Measurements from ENCODE around the gene MBP.

The MBP gene

DNA sequence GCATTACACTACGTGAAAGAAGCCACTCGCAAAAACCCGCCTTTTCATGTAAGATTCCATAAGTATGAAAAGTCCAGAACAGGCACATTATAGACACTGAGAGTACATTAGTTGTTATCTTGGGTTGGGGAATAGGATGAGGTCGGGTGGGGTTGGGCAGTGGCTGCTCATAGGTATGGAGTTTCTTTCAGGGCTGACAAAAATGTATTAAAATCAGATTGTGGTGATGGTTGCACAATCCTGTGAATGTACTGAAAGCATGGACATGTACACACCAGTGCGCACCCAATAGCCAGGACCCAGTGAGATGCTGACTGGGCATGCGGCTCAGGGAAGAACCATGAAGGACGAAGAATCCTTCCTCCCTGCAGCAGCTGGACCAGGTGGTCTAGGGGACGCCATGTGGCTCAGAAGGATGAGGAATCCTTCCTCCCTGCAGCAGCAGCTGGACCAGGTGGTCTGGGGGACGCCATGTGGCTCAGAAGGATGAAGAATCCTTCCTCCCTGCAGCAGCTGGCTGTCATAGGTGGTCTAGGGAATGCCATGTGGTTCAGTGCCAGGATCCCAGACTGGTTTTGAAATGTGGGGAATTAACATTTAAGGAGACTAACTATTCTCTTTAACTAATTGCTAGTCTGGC is 50.1 kb downstream of the MBP start:
- DNase-seq (ENCODE audit: low read depth), result no peak

DNA sequence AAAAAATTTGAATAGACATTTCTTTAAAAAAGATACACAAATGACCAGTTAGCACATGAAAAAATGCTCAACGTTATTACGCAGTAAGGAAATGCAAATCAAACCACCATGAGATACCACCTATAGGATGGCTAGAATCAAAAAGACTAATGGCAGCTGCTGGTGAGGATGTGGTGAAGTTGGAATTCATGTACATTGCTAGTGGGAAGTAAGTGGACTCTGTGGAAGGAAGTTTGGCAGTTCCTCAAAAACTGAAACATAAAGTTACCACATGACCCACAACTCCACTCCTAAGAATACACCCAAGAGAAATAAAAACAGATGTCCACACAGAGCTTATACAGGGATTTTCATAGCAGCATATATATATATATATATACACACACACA is 51.2 kb downstream of the MBP start:
- no peak for DNase-seq (ENCODE audit: low read depth)

DNA sequence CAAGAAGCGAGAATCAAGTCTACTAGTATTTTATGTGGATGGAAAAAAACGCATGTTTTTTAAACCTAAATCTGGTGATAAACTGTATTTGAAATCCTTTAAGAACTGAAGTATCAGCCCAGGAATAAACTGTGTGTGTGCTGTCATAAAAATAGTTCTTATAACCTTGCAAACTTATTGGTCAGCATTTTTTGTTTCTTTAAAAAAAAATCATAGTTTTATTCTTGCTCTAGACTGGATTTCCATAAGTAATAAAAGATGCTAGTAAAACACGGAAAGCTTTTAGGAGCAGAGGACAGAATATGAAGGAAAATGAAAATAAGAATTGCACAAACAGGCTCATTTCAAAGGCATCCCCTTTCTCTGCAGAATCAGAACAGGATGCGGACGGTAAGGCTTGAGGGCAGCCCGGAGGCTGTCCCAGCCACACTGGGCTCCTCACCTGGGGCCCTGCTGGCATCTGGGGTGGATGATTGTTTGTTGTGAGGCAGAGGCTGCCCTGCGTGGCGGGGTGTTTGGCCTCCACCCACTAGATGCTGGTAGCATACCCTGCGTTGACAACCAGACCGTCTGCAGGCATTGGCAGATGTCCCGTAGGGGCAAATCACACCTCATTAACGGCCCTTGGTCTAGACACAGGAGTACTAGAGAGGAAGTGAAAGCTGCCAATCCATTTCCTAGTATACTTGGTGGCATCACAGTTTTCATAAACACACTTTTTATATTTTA is 52.5 kb downstream of the MBP start:
- no peak for DNase-seq (ENCODE audit: low read depth)

DNA sequence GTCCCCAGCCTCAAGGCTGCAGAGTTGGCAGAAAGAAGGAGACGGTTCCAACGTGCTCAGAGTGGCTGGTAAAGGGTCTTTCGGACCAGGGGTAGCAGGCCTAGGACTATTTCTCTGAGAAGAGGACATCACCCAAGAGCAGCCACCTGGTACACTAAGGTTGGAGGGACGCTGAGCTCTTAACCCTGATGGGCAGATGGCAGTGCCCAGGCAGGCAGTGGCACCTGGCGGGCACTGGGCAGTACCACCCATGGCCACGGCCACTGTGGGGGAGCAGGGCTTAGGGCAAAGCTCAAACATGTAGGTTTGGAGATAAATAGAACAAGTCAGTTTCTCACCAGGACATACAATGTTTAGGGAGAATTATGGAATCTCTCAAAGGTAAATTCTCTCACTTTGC is 53.5 kb downstream of the MBP start:
- DNase-seq (ENCODE audit: low read depth), result no peak

DNA sequence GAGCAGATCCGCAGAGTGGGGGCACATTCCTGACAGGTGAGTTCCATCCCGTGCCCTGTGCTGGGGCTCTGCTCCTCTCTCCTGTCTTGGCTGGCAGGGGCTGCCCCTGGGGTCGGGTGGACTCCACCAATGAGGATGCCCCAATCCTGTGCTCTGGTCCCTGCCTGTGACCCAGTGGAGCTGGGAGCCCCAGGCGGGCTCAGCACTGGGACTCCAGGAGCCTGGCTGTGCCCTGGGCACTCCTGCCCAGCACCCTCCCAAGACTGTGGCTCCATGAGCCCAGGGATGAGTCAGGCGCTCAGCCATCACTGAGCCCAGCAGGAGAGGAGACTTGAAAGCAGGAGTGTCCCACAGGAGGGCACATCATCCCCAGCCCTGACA is 53.9 kb downstream of the MBP start:
- DNase-seq (ENCODE audit: low read depth), result no peak

DNA sequence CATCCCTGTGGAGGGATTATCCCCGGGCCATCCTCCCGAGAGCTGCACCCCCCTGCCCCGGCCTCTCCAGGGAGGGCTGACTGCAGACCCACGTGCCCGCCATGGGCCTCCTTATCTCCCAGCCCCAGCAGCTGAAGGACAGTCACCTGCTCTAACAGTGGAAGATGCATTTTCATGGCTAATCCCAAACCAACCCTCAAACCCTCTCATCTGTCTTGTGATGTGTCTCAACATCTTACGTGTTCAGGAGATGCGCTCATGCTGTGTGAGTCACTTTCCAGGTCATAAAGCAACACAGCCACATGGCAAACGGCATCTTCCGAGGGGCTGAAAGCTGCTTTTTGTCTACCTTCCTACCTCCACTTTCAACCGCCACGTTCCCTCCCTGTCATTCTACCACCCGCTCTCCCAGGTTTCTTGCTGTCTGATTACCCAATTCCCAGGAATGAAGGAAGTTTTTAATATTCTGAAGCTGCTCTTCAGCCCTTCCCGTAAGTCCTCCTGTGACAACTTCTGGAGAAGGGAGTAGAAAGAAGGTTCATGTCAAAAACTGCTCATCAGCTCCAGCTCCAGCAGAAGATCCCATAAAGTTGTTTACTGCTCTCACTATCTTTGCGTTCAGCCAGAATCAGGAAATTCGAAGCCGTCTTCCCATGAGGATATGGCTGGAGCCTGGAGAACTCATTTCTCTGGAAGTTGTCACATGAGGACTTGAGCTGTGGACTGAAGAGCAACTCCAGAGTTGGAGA is 54.5 kb downstream of the MBP start:
- no peak for DNase-seq (ENCODE audit: low read depth)

DNA sequence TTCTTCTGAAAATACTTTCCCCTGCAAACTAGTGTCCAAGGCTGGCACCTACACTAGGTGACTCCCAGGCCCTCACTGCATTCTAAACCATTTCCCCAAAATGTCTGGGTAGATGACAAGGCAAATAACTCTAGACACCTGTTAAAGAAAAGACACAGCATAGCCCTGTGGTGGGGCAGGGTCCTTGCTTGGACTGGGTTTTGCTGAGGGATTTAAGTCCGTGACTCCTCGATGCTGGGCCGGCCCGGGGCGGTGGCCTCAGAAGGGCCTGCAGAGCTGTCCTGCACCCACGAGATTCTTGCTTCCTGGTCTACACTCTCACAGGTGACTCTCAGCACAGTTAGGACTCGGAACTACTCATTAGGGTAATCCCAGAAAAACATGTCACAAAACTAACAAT is 55.2 kb downstream of the MBP start:
- no peak for DNase-seq (ENCODE audit: low read depth)

DNA sequence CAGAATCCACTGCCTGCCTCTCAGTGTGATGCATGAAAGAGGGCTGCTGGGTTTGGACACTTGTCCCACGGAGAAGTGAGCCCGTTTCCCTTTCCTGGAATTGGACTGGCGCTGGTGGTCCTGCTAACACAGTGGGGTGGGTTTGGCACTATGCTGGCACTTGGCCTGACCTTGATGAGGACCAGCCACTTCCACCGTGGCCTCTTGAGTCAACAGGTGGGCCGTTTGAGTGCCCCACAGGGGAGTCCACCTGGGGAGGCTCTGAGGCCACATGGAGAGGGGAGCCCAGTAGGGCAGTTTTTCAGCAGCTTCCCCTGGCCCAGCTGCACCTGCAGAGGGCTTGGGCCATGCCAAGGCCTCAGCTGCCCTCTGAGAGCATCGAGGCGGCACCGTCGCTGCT is 56.5 kb downstream of the MBP start:
- no peak for DNase-seq (ENCODE audit: low read depth)

DNA sequence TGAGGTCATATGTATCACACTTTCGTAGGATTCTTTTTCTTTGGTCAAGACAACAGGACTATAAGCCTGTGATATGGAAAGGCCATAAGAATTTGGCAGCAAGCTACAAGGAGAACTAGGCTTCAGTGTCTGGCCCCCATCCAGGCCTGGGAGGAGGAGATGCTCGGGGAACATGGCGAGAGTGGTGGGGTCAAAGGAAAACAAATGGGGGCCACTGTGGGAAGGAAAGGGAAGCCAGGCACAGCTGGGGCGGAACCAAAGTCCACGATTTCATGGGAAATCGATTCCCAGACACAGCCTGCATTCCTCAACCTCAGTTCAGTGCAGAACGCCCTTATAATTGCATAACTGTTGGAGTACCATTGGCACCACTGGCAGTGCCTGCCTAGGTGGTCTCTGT is 58.2 kb downstream of the MBP start:
- no peak for DNase-seq (ENCODE audit: low read depth)

DNA sequence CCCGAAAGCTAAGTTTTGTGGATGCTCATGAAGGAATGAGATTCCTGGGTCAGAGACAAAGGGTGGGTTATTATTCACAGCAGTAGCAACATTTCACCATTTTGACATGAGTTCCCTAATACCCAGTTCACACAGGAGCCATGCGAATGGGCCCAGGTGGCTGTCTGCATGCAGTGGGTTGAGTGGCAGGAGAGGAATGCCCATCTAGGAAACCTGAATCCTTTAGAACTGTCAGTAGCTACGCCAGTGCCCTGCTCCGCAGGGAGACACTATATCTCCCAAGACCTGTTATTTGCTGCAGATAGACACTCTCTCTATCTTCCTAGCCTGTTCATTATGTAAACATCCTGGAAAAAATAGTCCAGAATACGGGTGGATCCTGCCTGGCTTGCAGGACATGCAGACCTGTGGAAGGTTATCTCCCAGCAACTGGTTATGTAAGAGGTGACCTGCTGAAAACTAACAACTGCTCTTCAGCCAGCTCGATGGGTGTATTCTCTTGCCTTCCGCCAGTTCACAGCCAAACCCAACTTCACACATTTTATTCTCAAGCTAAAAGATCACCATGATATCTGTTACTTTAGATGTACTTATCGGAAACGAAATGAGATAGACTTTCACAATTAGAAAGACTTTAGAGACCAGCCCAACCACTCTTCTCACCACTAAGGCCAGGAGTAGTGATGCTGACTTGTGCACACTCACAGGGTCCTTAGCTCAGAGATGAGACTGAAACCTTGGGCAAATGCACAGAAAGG is 59.1 kb downstream of the MBP start:
- DNase-seq (ENCODE audit: low read depth), result no peak

DNA sequence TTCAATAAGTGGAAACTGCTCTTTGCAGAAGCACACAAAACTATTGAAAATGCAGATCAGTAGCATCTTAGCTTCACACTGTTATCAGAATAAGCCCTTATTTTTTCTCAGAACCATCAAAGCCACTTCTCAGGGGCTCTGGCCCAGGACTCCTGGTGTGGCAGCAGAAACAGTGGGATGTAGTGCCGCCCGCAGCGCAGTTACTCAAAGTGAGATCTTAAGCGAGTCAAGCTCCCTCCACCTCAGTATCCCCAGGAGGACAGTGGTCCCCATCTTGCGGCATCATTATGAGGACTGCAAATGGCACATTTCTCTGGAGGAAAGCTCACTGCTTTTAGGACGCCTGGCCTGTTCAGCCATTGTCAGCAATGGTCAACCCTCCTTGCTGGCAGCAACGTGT is 60.0 kb downstream of the MBP start:
- no peak for DNase-seq (ENCODE audit: low read depth)

DNA sequence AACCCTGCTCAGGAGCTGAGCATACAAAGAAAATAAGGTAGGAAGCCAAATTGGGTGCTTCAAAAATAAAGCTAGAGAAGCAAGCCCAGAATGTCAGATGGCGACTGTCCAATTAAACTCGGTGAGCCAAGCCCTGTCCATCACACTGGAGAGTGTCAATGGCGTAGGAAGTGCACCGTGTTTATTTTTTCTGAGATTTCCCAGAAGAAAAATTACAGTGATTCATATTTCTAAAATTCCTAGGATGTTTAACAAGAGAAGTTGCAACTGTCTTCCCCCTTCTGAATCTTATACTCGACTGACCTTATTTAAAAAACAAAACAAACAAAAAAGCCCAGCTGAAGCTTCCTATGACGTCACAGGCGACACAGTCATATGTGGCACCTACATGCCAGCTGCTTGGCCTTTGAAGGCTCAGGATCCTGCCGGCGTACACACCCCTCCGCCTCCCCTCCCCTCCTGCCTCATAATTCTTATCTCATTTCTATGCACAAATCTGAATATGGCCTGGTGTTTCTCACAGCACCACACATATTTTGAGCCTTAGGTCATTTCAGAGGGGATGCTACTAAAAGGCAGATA is 60.8 kb downstream of the MBP start:
- peak; percentile 43 for DNase-seq (ENCODE audit: low read depth)

DNA sequence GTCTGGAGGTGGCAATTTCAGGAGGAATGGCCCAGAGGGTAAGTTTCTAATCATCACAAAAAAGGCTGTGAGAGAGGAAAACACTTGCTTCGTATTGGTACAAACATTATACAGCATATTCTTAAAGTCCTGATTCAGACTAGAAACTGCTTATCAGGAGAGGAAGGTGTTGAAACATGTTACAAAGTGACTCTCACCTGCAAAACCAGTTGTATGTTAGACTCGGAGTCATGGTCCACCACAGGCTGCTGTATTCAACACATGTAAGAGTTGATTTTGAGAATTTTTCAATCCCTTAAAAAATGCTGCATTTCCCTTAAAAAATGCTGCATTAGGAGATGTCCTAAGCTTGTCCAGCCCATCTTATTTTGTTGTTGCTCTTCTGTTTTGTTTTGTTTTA is 61.5 kb downstream of the MBP start:
- DNase-seq (ENCODE audit: low read depth), result no peak

DNA sequence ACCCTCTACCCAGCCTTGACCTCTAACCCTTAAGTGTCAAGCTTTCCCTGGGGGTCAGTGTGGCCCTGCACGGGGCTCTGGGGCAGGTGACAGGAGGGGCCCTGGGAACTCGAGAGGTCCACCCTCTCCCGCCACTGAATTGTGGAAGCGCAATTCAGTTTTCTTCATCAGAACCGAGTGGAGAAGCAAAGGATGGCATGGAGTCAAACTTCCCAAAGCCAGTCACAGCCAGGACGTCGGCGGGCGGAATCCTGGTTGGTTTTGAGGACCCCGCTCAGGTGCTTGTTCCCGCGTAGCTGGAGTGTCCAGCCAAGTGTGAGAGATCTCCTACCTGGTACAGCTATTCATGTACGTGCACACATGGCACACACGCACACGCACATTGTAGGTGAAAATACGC is 62.0 kb downstream of the MBP start:
- no peak for DNase-seq (ENCODE audit: low read depth)

DNA sequence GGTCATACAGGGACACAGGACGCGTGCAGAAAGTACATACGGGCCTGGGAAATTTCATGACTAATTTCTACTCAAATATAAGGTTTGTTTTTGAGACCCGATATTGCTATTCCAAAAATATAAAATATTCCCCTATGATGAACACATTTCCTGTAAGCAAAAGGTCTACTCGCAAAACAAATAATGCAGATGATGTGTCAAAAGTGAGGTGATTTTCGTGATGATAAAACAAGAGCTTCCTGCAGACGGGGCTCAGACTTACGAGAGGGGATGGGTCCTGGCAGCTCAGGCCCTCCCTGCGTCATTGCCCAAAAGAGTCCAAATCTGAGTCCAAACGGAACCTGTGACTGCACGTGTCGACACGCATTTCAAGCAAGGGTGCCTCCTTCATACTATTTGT is 62.7 kb downstream of the MBP start:
- no peak for DNase-seq (ENCODE audit: low read depth)

DNA sequence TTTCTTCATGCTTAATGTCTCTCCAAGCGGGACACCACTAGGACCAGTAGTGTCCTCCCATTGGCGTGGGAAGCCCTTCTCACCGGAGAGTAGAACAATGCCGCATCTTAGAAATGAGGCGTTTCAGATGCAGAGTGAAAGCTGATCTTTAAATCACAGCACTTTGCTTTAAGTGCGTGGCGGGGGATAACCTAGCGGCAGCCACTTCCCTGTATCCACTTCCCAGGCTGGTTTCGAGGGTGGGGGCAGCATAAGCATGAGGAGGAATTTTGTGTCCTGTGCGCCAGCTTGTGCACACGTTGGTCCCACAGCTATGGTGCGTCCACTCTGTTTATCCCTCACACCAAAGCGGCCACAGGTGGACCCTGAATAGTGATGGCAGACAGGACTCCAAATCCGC is 63.1 kb downstream of the MBP start:
- DNase-seq (ENCODE audit: low read depth), result no peak

DNA sequence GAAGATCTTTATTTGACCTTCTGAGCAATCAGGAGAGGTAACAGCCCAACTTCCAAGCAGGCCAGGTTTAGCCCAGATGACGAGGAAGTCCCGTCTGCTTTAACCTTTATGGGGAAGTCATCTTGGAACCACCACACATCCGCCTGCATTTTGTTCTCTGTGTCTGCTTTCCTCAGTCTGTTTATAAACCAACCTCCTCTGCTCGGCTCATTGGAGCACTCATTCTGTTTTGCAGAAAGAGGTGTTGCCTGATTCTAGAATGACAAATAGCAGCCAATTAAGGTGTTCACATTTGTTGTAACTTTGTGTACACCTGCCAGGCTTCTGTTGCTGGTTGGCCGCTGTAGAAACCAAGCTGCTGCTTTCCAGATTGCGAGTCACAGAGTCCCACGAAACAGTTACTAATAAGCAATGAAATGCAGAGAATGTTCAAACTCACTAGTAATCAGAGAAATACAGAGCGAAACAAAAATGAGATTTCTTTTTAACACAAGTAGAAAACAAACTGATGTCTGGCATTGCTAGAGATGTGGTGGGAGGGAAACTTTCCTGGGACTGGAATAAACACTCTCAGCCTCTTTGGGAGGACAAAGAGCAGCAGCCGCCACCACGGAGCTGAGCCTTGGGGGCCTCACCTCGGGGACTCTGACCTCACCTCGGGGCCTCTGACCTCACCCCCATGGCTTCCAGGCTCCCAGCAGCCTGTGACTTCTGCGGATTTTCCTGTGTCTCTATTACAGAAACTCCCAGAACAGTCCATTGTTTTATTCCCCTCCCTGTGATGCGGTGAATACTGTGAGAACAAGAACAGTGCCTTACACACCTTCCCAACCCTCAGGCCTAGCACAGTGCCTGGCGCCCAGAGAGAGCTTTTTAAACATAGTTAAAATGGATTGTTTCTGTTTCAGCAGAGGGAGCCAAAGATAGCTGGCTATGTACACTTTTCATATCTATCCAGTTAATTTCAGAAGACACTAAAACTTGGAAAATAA is 64.0 kb downstream of the MBP start:
- no peak for DNase-seq (ENCODE audit: low read depth)

DNA sequence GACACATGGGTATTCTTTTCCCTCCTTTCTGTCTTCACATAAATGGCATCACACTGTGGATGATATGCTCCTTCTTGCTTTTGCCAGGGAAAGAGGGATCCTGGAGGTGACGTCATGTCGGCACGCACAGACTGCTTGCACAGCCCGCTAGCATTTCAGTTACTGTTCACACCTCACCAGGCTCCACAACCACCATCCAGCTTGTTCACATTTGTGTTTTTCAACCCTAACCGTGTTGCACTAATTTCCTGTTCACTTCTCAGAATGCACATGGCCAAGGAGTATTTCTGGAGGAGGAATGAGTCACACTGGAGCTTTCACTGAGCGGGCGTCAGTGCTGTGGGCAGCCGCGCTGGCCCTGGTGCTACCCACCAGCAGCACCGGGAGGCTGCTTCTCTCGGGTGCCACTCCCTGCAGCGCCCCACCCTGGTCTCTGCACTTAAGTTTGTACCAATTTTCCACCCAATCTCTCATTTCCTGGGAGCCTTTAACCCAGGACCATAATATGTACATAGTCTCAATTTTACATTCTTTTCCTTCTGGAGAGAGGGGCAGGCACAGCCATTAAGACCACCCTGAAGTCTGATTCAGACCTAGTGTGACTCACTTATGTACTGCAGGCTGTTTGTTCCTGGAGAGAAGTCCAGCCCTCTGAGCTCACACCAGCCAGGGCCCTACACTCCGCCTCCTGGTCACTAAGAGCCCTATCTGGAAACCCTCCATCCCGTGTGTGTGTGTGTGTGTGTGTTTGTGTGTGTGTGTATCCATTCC is 65.1 kb downstream of the MBP start:
- peak; percentile 57 for DNase-seq (ENCODE audit: low read depth)

DNA sequence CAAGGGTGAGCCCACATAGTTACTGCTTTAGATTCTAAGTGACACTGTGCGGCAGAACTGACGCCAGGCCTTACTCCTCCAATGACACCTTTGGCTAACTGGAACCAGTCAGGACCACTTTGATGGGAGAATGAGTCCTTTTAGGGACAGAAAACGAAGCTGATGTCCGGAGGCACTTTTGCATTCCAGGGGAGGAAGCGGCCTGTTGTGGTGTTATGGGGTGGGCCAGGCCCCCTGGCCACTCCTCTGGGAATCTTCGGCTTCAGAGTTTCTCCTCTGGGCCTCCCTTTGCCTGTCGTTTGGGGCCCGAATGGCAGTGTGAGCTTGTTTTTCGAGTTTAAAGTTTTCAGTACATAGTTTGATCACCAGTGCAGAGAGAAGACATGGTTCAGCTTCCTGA is 65.9 kb downstream of the MBP start:
- DNase-seq (ENCODE audit: low read depth), result no peak

DNA sequence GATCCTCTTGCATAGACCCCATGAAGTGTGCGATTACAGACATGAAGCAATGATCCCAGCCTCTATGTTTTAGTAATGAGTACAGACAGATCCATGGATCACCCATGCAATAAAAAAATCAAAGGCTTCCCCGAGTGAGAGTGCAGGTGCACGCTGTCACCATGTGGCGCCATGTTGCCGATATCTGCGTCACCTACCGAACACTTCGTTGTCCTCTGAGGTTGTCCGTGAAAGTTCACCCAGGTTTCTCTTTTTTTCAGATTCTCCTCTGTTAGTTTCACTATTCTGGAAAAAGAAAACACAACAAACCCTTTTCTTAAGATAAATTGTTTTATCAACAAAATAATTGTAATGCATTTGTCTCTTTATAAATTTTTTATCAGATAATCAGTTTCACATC is 66.5 kb downstream of the MBP start:
- DNase-seq (ENCODE audit: low read depth), result no peak

Measured in activated T-helper 1 cell treated with Interleukin-2 at 50 U/mL for 16 hours (primary cell).